Colonic mucosa (tissue), 4 donors: Measurements from ENCODE around the gene PGP. TPM values are rescaled to one million over a fixed set of nuclear protein-coding genes. Genes with fewer than 3 reads are reported as not detected.
A peak's percentile ranks its signal among the peaks of the same experiment; 100 is the strongest.

Experiments
- DNase-seq: peaks from one replicate; pipeline ENCODE4 v3.0.0-alpha.2; 2020
- H3K27ac ChIP-seq: fragments of 200-600 bp; one replicate; pipeline ENCODE4 v1.8.0; 2021
- H3K27me3 ChIP-seq: fragments of 200-600 bp; one replicate; pipeline ENCODE4 v1.8.0; 2021
- H3K36me3 ChIP-seq: fragments of 200-600 bp; one replicate; pipeline ENCODE4 v1.8.0; 2021
- H3K4me1 ChIP-seq: fragments of 200-600 bp; one replicate; pipeline ENCODE4 v1.8.0; 2021; ENCODE audit warnings: mild to moderate bottlenecking
- H3K4me3 ChIP-seq: fragments of 200-600 bp; one replicate; pipeline ENCODE4 v1.8.0; 2021
- H3K9ac ChIP-seq, 2 donors: one replicate each; pipeline ENCODE4 v1.7.0; 2013; ENCODE audit warnings: control low read depth in 2 of 2, low read depth in 2 of 2, low read length in 2 of 2
- H3K9me3 ChIP-seq: fragments of 200-600 bp; one replicate; pipeline ENCODE4 v1.8.0; 2021
- CTCF ChIP-seq: fragments of 200-600 bp; IDR thresholded peaks from one replicate; pipeline ENCODE4 v1.8.0; 2022; ENCODE audit warnings: antibody characterized with exemption, mild to moderate bottlenecking
- intact Hi-C: fragments of 100-400 bp; cut with DNase I; formaldehyde crosslinking; loops from one replicate; pipeline ENCODE4 v1.14.1; 2022
- total RNA-seq, 2 donors: library from RNA; stranded (reverse); fragmentation: NEBNext Ultra II Directional in 1 of 2; extraction: Animal tissue kit (Norgen Biotek cat#: 25700) in 1 of 2; gene quantifications; one replicate each; pipeline ENCODE4 v1.2.1, GENCODE V29; 2021
- donor health status: healthy.
- donor health status: DM: no; HTN: no; CAD: no.
- donor health status: DM: no; HTN: no; CAD: no.

PGP gene
- total RNA-seq, 2 donors from 2014 or later = 17.1 to 37.3 TPM

- no peak overlapping the region for H3K9ac ChIP-seq
- no peak for TF ChIP-seq CTCF
- no peak overlapping the region for H3K4me3 ChIP-seq
- intact Hi-C loops = no loop called here
- no peaks in the 10 kb centered on the region for H3K9me3 ChIP-seq
- H3K27ac ChIP-seq = no peak overlapping the region
- peaks cover 18% of the 10 kb centered on the region for H3K4me1 ChIP-seq
- H3K36me3 ChIP-seq = peaks cover 8% of the 10 kb centered on the region
- H3K27me3 ChIP-seq = no peaks in the 10 kb centered on the region
- DNase-seq = no peak
Observed at GRCh38 chr16:2165861-2166260, 48.8 kb downstream of the PGP start.

- intact Hi-C loops = no loop called here
Observed at GRCh38 chr16:2163211-2163881, 51.3 kb downstream of the PGP start.

GRCh38 chr16:2162676-2163118 is 51.9 kb downstream of the PGP start:
- H3K36me3 ChIP-seq = peaks cover 6% of the 10 kb centered on the region
- intact Hi-C loops = no loop called here
- peak overlapping the region; percentile 88 for H3K27ac ChIP-seq
- H3K9me3 ChIP-seq = no peaks in the 10 kb centered on the region
- TF ChIP-seq CTCF = no peak
- no peak overlapping the region for H3K4me3 ChIP-seq
- peak; percentile 36 for DNase-seq
- H3K9ac ChIP-seq = peak overlapping the region in 1 of 2 donors; percentile 35
- peaks cover 37% of the 10 kb centered on the region for H3K4me1 ChIP-seq
- no peaks in the 10 kb centered on the region for H3K27me3 ChIP-seq

More at GRCh38 chr16:2163211-2163881, 51.3 kb downstream of the PGP start:
- Histone ChIP-seq H3K4me1 (peaks cover 36% of the 10 kb centered on the region), H3K27ac (peak overlapping the region; percentile 88), H3K9me3 (no peaks in the 10 kb centered on the region), H3K27me3 (no peaks in the 10 kb centered on the region), H3K9ac (peak overlapping the region; percentile 51 to 56), H3K4me3 (no peak overlapping the region), H3K36me3 (peaks cover 8% of the 10 kb centered on the region)
- TF ChIP-seq CTCF = no peak
- peak; percentile 91 for DNase-seq

- H3K27ac ChIP-seq = no peak overlapping the region
- peaks cover 45% of the 10 kb centered on the region for H3K4me1 ChIP-seq
Observed at GRCh38 chr16:2161911-2162310, 52.7 kb downstream of the PGP start.

More at GRCh38 chr16:2161911-2162310, 52.7 kb downstream of the PGP start:
- no peak for TF ChIP-seq CTCF
- Histone ChIP-seq H3K36me3 (no peaks in the 10 kb centered on the region), H3K4me3 (no peak overlapping the region), H3K27me3 (no peaks in the 10 kb centered on the region), H3K9ac (no peak overlapping the region), H3K9me3 (no peaks in the 10 kb centered on the region)
- intact Hi-C loops = no loop called here
- no peak for DNase-seq

Other genes with a start within 250 kb of the PGP start
- not detected for gene RNF151, start 248.0 kb downstream of the PGP start, total RNA-seq
- 10 to 100 TPM; 19.4 to 43.1 TPM for gene TBL3, start 242.8 kb downstream of the PGP start, total RNA-seq
- gene NOXO1, start 233.4 kb downstream of the PGP start, total RNA-seq = 10 to 100 TPM; 43.9 to 80.1 TPM
- 10 to 100 TPM; 76.6 to 79.5 TPM for gene GFER, start 230.6 kb downstream of the PGP start, total RNA-seq
- 1 to 10 TPM; 1.5 to 1.9 TPM for gene SYNGR3, start 224.9 kb downstream of the PGP start, total RNA-seq
- 10 to 100 TPM; 45.4 to 64.3 TPM for gene ZNF598, start 205.0 kb downstream of the PGP start, total RNA-seq
- 1 to 10 TPM; 3.5 to 3.8 TPM for gene NPW, start 195.1 kb downstream of the PGP start, total RNA-seq
- 10 to 100 TPM; 64.0 to 77.9 TPM for gene NHERF2, start 187.9 kb downstream of the PGP start, total RNA-seq
- gene NTHL1, start 167.0 kb downstream of the PGP start, total RNA-seq = 10 to 100 TPM; 30.1 to 96.8 TPM
- gene TSC2, start 166.9 kb downstream of the PGP start, total RNA-seq = 100 to 1,000 TPM in 1 of 2 donors, 10 to 100 TPM in 1; 75.3 to 143 TPM
- gene PKD1, start 78.9 kb downstream of the PGP start, total RNA-seq = 10 to 100 TPM; 48.2 to 83.5 TPM
- gene RAB26, start 66.2 kb downstream of the PGP start, total RNA-seq = 10 to 100 TPM; 18.2 to 24.5 TPM
- gene TRAF7, start 59.1 kb downstream of the PGP start, total RNA-seq = 100 to 1,000 TPM; 102 to 131 TPM
- under 1 TPM; 0.07 to 0.27 TPM for gene CASKIN1, start 18.2 kb downstream of the PGP start, total RNA-seq
- 10 to 100 TPM; 26.5 to 53.5 TPM for gene MLST8, start 9.4 kb downstream of the PGP start, total RNA-seq
- gene BRICD5, start 4.0 kb downstream of the PGP start, total RNA-seq = 10 to 100 TPM in 1 of 2 donors, 1 to 10 TPM in 1; 7.7 to 15.2 TPM
- 10 to 100 TPM; 19.9 to 37.4 TPM for gene E4F1, start 8.8 kb upstream of the PGP start, total RNA-seq
- gene DNASE1L2, start 21.6 kb upstream of the PGP start, total RNA-seq = 1 to 10 TPM in 1 of 2 donors, under 1 TPM in 1; 0.85 to 2.4 TPM
- gene ECI1, start 36.7 kb upstream of the PGP start, total RNA-seq = 100 to 1,000 TPM; 109 to 134 TPM
- 100 to 1,000 TPM; 108 to 154 TPM for gene RNPS1, start 53.3 kb upstream of the PGP start, total RNA-seq
- gene ABCA3, start 125.9 kb upstream of the PGP start, total RNA-seq = 1 to 10 TPM; 1.3 to 4.6 TPM
- 10 to 100 TPM in 1 of 2 donors, 1 to 10 TPM in 1; 8.6 to 38.2 TPM for gene CCNF, start 214.6 kb upstream of the PGP start, total RNA-seq
- gene TEDC2, start 245.3 kb upstream of the PGP start, total RNA-seq = 10 to 100 TPM in 1 of 2 donors, 1 to 10 TPM in 1; 2.4 to 24.0 TPM